Esophagus muscularis mucosa (tissue), 3 donors: ENCODE measurements around the gene CASKIN1.

Experiments
- POLR2A ChIP-seq: fragments of 450-650 bp; IDR thresholded peaks from one replicate; pipeline ENCODE4 v1.6.1; 2017; ENCODE audit warnings: antibody characterized with exemption, moderate library complexity, mild to moderate bottlenecking, low read depth
- POLR2AphosphoS5 ChIP-seq, 2 donors: sonication (generic); formaldehyde crosslinking; IDR thresholded peaks; one replicate each; pipeline ENCODE4 v1.6.1; 2017; ENCODE audit warnings: antibody characterized with exemption in 2 of 2
- TF ChIP-seq, protein P1 (sequence below), 3 experiments: fragments of 200-600 bp in 2 of 3; fragments of 450-650 bp in 1 of 3; sonication (generic) in 2 of 3; IDR thresholded peaks; one replicate each; pipeline ENCODE4 v1.5.1; 2017 to 2019; ENCODE audit warnings: antibody characterized with exemption in 3 of 3, mild to moderate bottlenecking in 2 of 3, moderate library complexity in 1 of 3

DNA sequence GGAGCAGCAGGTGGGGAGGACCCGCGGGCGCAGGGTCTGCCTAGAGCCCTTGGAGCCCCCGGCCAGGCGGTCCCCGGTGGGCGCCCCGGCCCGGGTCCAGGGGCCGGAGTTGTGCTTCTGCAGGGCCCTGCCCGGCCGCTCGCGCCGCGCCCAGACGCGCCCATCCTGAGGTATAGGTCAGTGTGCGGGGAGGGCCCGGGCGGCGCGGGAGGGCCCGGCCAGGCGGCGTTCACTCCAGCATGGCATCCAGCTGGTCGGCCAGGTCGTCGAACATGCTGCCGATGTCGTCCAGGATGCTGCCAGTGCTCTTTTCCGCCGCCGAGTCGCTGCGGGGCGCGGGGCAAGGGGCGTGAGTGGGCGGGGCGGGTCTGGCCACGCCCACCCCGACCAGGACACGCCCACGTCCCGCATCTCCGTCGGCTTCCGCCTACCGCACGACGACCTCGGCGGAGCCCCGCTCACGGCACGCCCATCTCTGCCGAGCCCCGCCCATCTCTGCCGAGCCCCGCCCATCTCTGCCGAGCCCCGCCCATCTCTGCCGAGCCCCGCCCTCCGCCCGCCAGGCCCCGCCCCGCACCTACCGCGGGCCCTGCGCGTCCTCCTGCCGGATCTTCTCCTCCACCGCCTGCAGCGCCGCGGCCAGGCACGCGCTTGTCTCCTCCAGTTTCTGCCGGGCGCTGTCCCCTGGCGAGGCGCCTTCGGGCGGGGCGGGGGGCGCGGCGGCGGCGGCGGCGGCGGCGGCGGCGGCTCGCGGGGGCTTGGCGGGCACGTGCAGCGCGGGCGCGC, 17.9 kb downstream of the CASKIN1 start:
- TF ChIP-seq, protein P1, sequence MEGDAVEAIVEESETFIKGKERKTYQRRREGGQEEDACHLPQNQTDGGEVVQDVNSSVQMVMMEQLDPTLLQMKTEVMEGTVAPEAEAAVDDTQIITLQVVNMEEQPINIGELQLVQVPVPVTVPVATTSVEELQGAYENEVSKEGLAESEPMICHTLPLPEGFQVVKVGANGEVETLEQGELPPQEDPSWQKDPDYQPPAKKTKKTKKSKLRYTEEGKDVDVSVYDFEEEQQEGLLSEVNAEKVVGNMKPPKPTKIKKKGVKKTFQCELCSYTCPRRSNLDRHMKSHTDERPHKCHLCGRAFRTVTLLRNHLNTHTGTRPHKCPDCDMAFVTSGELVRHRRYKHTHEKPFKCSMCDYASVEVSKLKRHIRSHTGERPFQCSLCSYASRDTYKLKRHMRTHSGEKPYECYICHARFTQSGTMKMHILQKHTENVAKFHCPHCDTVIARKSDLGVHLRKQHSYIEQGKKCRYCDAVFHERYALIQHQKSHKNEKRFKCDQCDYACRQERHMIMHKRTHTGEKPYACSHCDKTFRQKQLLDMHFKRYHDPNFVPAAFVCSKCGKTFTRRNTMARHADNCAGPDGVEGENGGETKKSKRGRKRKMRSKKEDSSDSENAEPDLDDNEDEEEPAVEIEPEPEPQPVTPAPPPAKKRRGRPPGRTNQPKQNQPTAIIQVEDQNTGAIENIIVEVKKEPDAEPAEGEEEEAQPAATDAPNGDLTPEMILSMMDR (IDR thresholded peaks at IDR 0.05) = no peak
- TF ChIP-seq POLR2A (no peak), POLR2AphosphoS5 (IDR thresholded peaks at IDR 0.05) (no peak)
